GM19395 (cell line): ENCODE results near the gene PARD3B.
"Not testable (repeated sequence)": the region's sequence is repeated elsewhere in the genome, so short reads cannot be mapped to it uniquely, and the experiment has no call there.

Source experiments
- ATAC-seq: cut with Tn5 transposase; IDR thresholded peaks from one replicate; pipeline ENCODE4 v1.9.1; 2021; ENCODE audit warnings: mild to moderate bottlenecking, moderate library complexity; ENCODE audit not compliant: unreplicated experiment

Gene PARD3B

GRCh38 chr2:205477016-205477705 is 931.9 kb downstream of the PARD3B start:
- ATAC-seq = no peak

GRCh38 chr2:205481861-205482260 is 936.6 kb downstream of the PARD3B start:
- no peak for ATAC-seq

- ATAC-seq = no peak
Observed at GRCh38 chr2:205482399-205483081, 937.3 kb downstream of the PARD3B start.

GRCh38 chr2:205483095-205483494 is 937.8 kb downstream of the PARD3B start:
- no peak for ATAC-seq

GRCh38 chr2:205484215-205484614 is 938.9 kb downstream of the PARD3B start:
- no peak for ATAC-seq

- no peak for ATAC-seq
Observed at GRCh38 chr2:205484764-205485163, 939.5 kb downstream of the PARD3B start.

- ATAC-seq = not testable (repeated sequence)
Observed at GRCh38 chr2:205493528-205493927, 948.3 kb downstream of the PARD3B start.

GRCh38 chr2:205494537-205495235 is 949.4 kb downstream of the PARD3B start:
- no peak for ATAC-seq

GRCh38 chr2:205495819-205496218 is 950.5 kb downstream of the PARD3B start:
- ATAC-seq = no peak

GRCh38 chr2:205496370-205496769 is 951.1 kb downstream of the PARD3B start:
- ATAC-seq = no peak

- no peak for ATAC-seq
Observed at GRCh38 chr2:205496772-205497171, 951.5 kb downstream of the PARD3B start.

- no peak for ATAC-seq
Observed at GRCh38 chr2:205499006-205499405, 953.7 kb downstream of the PARD3B start.

- ATAC-seq = no peak
Observed at GRCh38 chr2:205500065-205500464, 954.8 kb downstream of the PARD3B start.

GRCh38 chr2:205500951-205501350 is 955.7 kb downstream of the PARD3B start:
- ATAC-seq = no peak

- ATAC-seq = no peak
Observed at GRCh38 chr2:205501826-205502225, 956.6 kb downstream of the PARD3B start.

- no peak for ATAC-seq
Observed at GRCh38 chr2:205505371-205505770, 960.1 kb downstream of the PARD3B start.

GRCh38 chr2:205509655-205510054 is 964.4 kb downstream of the PARD3B start:
- ATAC-seq = no peak

- no peak for ATAC-seq
Observed at GRCh38 chr2:205510345-205510744, 965.1 kb downstream of the PARD3B start.

- no peak for ATAC-seq
Observed at GRCh38 chr2:205511221-205511620, 965.9 kb downstream of the PARD3B start.

GRCh38 chr2:205511641-205512040 is 966.4 kb downstream of the PARD3B start:
- ATAC-seq = no peak

- no peak for ATAC-seq
Observed at GRCh38 chr2:205520311-205520710, 975.0 kb downstream of the PARD3B start.

GRCh38 chr2:205524656-205525055 is 979.4 kb downstream of the PARD3B start:
- no peak for ATAC-seq
